Muscle of leg (tissue), 11 donors: ENCODE measurements around the gene SNAP91. TPM values are rescaled to one million over a fixed set of nuclear protein-coding genes. Genes with fewer than 3 reads are reported as not detected.
"Not testable (repeated sequence)": the region's sequence is repeated elsewhere in the genome, so short reads cannot be mapped to it uniquely, and the experiment has no call there.

Experiments
- DNase-seq: peaks from one replicate; pipeline ENCODE4 v3.0.0; 2013
- H3K27ac ChIP-seq: one replicate; pipeline ENCODE4 v1.5.1; 2013; ENCODE audit warnings: mild to moderate bottlenecking, low read length, control low read depth
- H3K27me3 ChIP-seq: one replicate; pipeline ENCODE4 v1.6.1; 2013; ENCODE audit warnings: low read length; ENCODE audit not compliant: control insufficient read depth, insufficient read depth
- H3K36me3 ChIP-seq: one replicate; pipeline ENCODE4 v1.6.1; 2013; ENCODE audit warnings: low read length; ENCODE audit not compliant: control insufficient read depth, insufficient read depth
- H3K4me1 ChIP-seq: one replicate; pipeline ENCODE4 v1.6.1; 2013; ENCODE audit warnings: low read length; ENCODE audit not compliant: control insufficient read depth, insufficient read depth
- H3K4me3 ChIP-seq: one replicate; pipeline ENCODE4 v1.5.1; 2013; ENCODE audit warnings: low read length, control low read depth
- H3K9me3 ChIP-seq: replicated peaks from 2 replicates; pipeline ENCODE4 v1.6.1; 2013; ENCODE audit warnings: low read depth, low read length; ENCODE audit not compliant: control insufficient read depth
- WGBS: methylation state at CpG from one replicate; pipeline ENCODE4 v1.1.5; 2013; ENCODE audit warnings: missing lambda C conversion rate; ENCODE audit not compliant: insufficient coverage; 5-methylcytosine and 5-hydroxymethylcytosine counted together
- polyA plus RNA-seq, 8 donors: library from polyadenylated mRNA; unstranded; fragments of 120-200 nt; gene quantifications; one replicate each; pipeline versions ENCODE4 v1.2.1 to v1.2.3, GENCODE V29; 2013; ENCODE audit warnings: inconsistent platforms in 1 of 8, low replicate concordance in 1 of 8; ENCODE audit not compliant: insufficient read length in 8 of 8, insufficient read depth in 1 of 8
- total RNA-seq: library from RNA; stranded (reverse); fragments of 120-200 nt; gene quantifications from one replicate; pipeline ENCODE4 v1.2.4, GENCODE V29; 2013

Gene SNAP91
- total and polyA plus RNA-seq, 9 donors, result 0.92 to 2.3 (median 1.5) TPM

DNA sequence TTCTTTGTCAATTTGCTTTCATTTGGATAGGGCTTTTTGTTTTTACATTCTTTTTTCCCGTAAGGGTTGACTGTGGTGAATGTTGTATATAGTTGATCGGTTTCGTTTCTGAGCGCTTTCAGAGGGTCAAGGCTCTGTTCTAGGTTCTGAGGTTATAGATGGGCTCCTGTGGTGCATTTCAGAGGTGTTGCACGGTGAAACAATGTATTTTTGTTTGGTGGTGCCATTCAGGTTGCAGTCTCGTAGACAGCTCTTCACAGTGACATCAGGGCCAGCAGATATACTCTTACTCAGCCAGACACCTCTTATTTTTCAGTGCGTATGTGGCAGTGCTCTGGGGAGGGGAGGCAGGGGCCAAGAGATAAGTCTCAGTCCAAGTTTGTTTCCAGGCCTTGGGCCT is 72.1 kb downstream of the SNAP91 start:
- no peaks in the 10 kb centered on the region for H3K36me3 ChIP-seq
- no peak overlapping the region for H3K4me3 ChIP-seq
- no peaks in the 10 kb centered on the region for H3K27me3 ChIP-seq
- no peak for DNase-seq
- no peak overlapping the region for H3K27ac ChIP-seq
- 100% methylated on average over 3 of the region's 7 CpGs for WGBS
- H3K9me3 ChIP-seq, result no peaks in the 10 kb centered on the region
- H3K4me1 ChIP-seq, result no peaks in the 10 kb centered on the region

- DNase-seq, result no peak
- WGBS, result no CpG with 5 or more reads among the region's 5 CpGs
- H3K4me1 ChIP-seq, result no peaks in the 10 kb centered on the region
- H3K9me3 ChIP-seq, result no peaks in the 10 kb centered on the region
- H3K36me3 ChIP-seq, result no peaks in the 10 kb centered on the region
- no peak overlapping the region for H3K4me3 ChIP-seq
- H3K27ac ChIP-seq, result no peak overlapping the region
- H3K27me3 ChIP-seq, result no peaks in the 10 kb centered on the region
Observed at GRCh38 chr6:83633609-83634008, 75.3 kb downstream of the SNAP91 start.

DNA sequence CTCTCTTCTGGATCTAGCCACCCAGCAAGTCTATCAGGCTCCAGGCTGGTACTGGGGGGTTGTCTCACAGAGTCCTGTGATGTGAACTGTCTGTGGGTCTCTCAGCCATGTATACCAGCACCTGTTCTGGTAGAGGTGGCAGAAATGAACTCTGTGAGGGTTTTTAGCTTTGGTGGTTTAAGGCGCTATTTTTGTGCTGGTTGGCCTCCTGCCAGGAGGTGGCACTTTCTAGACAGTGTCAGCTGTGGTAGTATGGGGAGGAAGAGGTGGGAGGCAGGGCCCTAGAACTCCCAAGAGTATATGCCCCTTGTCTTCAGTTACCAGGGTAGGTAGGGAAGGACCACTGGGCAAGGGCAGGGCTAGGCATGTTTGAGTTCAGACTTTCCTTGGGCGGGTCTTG is 75.8 kb downstream of the SNAP91 start:
- DNase-seq, result no peak
- Histone ChIP-seq H3K27ac (no peak overlapping the region), H3K4me3 (no peak overlapping the region), H3K4me1 (no peaks in the 10 kb centered on the region), H3K27me3 (no peaks in the 10 kb centered on the region), H3K9me3 (no peaks in the 10 kb centered on the region), H3K36me3 (no peaks in the 10 kb centered on the region)
- 91% methylated on average over 2 of the region's 2 CpGs for WGBS

- not testable (repeated sequence) for H3K9me3 ChIP-seq, H3K4me1 ChIP-seq, H3K36me3 ChIP-seq, H3K27ac ChIP-seq, H3K27me3 ChIP-seq, DNase-seq, H3K4me3 ChIP-seq
- no CpG with 5 or more reads among the region's 4 CpGs for WGBS
Observed at GRCh38 chr6:83629908-83630307, 79.0 kb downstream of the SNAP91 start.

DNA sequence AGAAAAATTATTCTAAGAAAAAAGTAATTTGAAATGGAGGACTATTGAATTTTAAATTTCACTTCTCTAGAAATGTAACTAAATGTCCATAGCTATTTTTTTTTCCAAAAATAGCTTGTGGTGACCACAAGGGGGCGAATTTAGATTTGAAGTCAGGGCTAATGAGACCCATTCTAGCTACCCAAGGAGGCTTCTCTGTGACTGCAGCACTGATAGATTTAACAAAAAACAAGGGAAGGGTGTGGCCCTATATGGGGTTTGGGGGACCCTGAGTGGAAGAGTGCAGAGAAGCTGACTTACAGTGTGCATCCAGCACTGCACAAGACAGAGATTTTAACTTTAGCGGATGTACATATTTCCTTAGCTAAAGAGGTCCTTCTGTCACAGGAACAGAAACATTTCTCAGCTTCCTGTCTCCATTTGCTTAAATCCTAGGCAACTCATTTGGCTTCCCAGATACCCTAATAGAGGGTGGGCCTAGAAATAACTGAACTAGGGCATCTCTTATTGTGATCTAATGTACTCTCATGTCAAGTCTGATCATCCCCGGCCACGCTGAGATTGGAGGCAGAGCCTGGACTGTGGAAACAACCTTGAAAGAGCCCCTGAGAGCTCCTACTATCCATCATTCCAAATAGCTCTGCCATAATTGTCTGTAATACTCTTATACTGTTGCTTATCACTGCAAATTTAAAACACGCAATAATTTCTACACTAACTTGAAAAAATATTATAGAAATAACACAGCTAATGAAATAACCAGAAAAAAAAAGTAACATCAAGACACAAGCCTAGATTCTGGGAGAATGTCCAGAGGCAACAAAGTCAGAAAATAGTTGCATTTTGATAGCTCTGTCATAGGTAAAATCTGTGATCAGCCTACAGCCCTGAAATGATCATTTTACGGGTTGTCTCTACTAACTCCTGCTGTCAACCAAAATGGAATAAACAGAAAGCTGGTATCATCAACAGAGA is 93.6 kb downstream of the SNAP91 start:
- no peaks in the 10 kb centered on the region for H3K4me1 ChIP-seq
- H3K36me3 ChIP-seq, result no peaks in the 10 kb centered on the region
- no peak overlapping the region for H3K27ac ChIP-seq
- H3K4me3 ChIP-seq, result no peak overlapping the region
- peak; percentile 33 for DNase-seq
- WGBS, result no CpG with 5 or more reads among the region's 6 CpGs
- H3K27me3 ChIP-seq, result no peaks in the 10 kb centered on the region
- H3K9me3 ChIP-seq, result no peaks in the 10 kb centered on the region

GRCh38 chr6:83613378-83613777 is 95.5 kb downstream of the SNAP91 start:
- Histone ChIP-seq H3K9me3 (no peaks in the 10 kb centered on the region), H3K4me1 (no peaks in the 10 kb centered on the region), H3K36me3 (no peaks in the 10 kb centered on the region), H3K27ac (no peak overlapping the region), H3K4me3 (no peak overlapping the region), H3K27me3 (no peaks in the 10 kb centered on the region)
- DNase-seq, result no peak
- 26% methylated on average over 2 of the region's 4 CpGs for WGBS

- no CpG with 5 or more reads among the region's 2 CpGs for whole genome bisulfite sequencing
- no peak for DNase-seq
- H3K4me1 ChIP-seq, result no peaks in the 10 kb centered on the region
Observed at GRCh38 chr6:83609248-83609647, 99.7 kb downstream of the SNAP91 start.

DNA sequence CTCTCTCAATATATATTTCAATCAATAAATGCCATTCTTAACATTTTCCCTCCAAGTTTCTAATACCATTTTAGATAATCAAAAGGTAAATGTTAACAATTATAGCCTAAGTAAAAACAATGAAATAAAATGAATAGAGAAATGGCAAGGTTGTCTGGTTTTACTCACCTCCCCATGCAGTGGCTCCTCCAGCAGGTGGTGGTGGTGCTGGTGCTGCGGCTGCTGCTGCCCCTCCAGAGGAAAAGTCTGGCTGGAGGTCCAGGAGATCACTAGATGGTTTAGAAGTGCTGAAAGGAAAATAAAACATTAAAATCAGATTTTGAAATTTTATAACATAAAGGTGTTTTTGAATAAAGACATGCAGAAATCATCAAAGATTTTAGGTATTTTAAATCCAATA is 103.4 kb downstream of the SNAP91 start:
- no peaks in the 10 kb centered on the region for H3K36me3 ChIP-seq
- H3K9me3 ChIP-seq, result no peaks in the 10 kb centered on the region
- H3K27me3 ChIP-seq, result no peaks in the 10 kb centered on the region
- H3K27ac ChIP-seq, result no peak overlapping the region
- DNase-seq, result no peak
- no peak overlapping the region for H3K4me3 ChIP-seq
- WGBS, result no CpG with 5 or more reads among the region's 1 CpG
- H3K4me1 ChIP-seq, result no peaks in the 10 kb centered on the region

More at GRCh38 chr6:83609248-83609647, 99.7 kb downstream of the SNAP91 start:
- no peak overlapping the region for H3K4me3 ChIP-seq
- H3K9me3 ChIP-seq, result no peaks in the 10 kb centered on the region
- no peak overlapping the region for H3K27ac ChIP-seq
- no peaks in the 10 kb centered on the region for H3K27me3 ChIP-seq
- H3K36me3 ChIP-seq, result no peaks in the 10 kb centered on the region

DNA sequence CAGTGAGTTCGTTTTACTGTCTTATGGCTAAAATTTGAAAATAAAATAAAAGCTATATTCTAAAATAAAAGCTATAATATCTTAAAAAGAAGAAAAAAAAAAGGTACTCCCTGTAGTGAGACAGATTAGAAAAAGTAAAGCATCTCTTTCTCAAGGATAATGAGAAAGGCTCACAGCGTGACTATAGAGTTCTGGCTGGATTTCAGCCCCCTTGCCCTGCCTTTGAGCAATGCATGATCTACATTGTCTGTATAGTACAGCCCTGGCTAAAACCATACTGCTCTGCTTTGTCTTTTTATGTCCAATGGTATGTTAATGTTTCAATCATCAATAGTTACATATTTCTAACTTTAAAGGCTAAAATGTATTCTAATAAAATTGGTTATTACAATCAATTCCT is 105.3 kb downstream of the SNAP91 start:
- Histone ChIP-seq H3K36me3 (no peaks in the 10 kb centered on the region), H3K27me3 (no peaks in the 10 kb centered on the region), H3K4me1 (no peaks in the 10 kb centered on the region), H3K27ac (no peak overlapping the region), H3K9me3 (no peaks in the 10 kb centered on the region), H3K4me3 (no peak overlapping the region)
- no peak for DNase-seq
- 80% methylated on average over 1 of the region's 2 CpGs for WGBS

DNA sequence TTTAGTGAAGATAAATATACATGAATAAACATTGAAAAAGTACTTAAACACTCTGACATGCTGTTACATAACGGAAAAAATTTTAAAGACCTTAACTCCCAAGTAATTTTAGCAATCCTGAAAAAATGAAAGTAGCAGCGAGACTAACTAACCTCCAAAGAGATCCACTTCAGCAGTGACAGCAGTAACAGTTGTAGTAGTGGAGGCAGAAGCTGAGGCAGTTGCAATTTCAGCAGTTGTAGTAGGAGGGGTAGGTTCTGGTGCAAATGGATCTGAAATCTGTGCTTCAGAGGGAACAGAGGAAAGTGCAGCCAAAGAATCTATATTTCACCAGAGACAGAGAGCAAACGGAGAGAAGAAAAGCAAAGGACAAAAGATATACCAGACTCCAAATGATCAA is 107.8 kb downstream of the SNAP91 start:
- Histone ChIP-seq H3K27me3 (no peaks in the 10 kb centered on the region), H3K9me3 (no peaks in the 10 kb centered on the region), H3K4me1 (no peaks in the 10 kb centered on the region), H3K27ac (no peak overlapping the region), H3K4me3 (no peak overlapping the region), H3K36me3 (no peaks in the 10 kb centered on the region)
- WGBS, result no CpG with 5 or more reads among the region's 3 CpGs
- DNase-seq, result peak; percentile 16
